GM18858 (cell line): ENCODE results near the gene UGDH.
"Not testable (repeated sequence)": the region's sequence is repeated elsewhere in the genome, so short reads cannot be mapped to it uniquely, and the experiment has no call there.

ENCODE experiments used
- ATAC-seq: cut with Tn5 transposase; IDR thresholded peaks from one replicate; pipeline ENCODE4 v1.9.1; 2021; ENCODE audit not compliant: unreplicated experiment

The UGDH gene

DNA sequence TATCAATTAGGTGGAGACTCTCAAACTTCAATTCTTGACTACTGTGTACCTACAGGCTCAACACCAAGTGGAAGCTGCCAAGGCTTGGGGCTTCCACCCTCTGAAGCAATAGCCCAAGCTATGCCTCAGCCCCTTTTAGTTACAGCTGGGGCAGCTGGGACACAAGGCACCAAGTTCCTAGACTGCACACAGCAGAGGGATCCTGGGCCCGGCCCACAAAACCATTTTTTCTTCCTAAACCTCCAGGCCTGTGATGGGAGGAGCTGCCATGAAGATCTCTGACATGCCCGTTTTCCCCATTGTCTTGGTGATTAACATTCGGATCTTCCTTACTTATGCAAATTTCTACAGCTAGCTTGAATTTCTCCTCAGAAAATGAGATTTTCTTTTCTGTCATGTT lies 3.4 kb upstream of the UGDH start:
- no peak for ATAC-seq

DNA sequence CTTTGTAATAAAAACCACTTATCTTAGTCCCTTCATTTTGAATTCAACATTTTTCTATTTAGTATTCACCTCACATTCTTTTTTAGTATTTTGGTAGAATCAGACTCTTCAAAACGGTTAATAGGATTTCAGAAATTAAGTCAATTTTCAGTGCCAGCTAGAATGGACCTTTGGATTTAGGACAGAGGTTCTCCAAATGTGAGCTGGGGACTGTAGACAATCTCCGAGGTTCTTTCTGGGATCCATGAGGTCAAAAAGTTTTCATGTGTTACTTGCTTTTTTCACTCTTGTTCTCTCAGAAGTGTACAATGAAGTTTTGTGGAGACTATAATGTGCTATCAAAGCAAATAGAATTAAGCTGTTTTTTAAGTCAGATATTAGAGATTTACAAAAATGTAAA lies 2.3 kb upstream of the UGDH start:
- no peak for ATAC-seq

DNA sequence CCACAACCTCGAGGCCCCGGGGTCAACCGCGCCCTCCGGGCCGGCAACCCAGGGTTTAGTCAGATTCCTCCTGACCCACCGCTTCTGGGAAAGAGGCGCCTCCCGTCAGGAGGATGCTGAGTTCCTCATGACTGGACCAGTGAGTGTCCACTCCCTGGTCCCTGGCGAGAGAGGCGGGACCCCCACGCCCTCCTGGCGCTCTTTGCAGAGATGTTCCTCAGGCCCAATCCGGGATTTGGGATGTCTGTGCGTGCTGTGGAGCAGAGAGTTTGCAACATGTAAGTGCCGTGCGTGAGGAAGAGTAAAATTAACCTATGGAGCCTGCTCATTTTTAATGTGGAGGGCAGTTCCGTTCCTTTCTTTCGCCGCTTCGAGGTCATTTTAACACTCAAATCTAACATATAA lies 824 bp upstream of the UGDH start:
- ATAC-seq, result no peak

DNA sequence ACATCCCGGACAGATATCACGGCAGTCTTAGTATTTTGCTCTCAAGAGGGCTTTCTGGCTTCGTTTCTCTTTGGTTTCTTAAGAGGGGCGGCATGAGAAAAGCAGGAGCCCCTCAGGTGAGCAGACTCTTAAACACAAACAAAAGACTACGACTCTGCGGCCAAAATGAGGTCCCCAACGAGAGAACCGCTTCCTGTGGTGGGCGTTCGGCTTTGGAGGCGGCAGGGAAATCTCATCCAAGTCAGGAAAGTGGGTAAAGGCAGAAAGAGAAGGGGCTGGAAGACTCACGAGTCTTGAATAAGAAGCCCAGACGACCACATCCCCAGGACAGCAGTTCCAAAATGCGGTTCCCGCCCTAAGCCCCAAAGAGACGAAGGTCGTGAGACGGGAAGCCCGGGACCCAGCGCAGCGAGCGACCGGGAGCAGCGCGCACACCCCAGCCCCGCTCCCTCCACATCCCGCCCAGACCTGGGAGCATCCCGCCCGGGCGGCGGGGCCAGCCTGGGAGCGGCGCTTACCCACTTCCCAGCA lies 409 bp downstream of the UGDH start:
- ATAC-seq, result no peak

DNA sequence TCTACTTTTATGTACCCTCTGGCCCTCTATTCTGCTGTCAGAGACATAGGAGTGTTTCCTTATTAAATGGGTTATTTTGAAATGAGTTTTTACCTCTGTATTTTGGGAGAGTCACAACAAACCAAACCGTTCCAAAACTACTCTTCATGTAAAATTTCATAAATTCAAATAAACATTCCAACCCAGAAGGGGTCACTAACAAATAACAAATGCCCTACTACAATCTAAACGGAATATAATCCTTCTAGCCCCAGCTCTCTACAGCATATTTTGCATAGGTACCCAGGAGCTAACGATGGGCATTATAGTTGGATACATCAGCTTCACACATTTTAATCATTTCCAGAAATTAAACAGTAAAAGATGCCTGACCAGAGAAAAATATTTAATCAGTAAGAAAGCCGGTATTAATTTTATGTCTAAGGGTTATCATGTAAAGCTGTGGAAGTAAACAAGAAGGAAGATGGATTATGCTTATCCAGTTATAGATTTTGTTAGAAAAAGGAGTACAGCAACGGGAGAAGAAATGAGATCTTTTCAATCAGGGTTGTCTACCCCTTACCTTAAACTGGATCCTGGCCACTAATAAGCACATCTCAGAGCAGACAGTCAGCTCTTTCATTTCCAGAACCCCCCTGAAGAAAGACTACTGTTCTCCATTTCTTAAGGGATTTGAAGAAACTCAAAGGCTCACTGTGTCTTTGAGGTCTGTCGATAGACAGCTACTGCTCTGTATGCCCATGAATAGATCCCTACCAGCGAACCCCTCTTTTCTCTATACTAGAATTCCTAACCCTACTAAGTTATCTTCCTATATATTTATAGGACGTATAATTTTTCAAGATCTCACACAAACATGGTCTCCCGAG lies 1.2 kb downstream of the UGDH start:
- ATAC-seq, result no peak

DNA sequence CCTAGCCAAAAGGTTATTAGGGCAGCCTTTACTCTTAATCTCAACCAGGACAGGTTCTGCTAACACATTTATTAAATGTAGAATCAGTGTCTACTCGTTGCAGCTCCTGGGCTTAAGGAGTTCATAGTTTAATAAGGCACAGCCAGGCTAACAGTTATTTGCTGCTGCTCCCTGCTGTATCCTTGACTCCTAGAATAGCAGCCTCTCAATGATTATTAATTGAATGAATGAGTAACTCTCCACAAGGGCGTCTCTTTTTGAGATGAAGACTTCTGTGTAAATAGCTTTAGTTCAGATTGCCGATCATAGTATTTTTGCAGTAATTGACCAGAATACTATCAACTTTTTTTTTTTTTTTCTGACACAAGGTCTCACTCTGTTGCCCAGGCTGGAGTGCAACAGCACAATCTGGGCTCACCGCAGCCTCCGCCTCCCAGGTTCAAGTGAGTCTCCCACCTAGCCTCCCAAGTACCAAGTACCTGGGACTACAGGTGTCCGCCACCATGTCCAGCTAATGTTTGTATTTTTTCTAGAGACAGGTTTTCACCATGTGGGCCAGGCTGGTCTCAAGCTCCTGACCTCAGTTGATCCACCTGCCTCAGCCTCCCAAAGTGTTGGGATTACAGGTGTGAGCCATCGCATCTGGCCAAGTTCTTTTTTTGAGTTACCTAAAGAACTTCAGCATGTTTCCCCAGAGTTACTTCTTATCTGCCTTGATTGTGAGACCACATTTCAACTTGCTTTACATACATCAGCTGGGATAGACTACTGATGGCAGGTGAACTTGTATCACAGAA lies 2.9 kb downstream of the UGDH start:
- no peak for ATAC-seq

DNA sequence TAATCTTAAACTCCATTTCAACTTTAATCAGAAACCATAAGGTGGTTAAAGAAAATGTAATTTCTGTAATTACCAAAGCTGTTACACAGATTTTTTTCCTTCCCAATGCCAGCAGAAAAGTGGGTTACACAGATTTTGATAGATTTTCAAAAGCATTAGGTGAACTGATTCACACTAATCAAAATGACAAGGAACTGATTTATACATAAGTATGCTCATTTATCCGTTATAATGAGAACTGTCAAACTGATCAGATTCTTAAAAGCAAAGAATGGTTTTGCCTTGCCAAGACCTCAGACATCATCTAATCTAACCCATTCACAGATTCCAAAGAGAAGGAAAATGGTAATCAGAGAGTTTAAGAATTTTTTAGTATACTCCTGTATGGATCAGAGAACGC lies 5.2 kb downstream of the UGDH start:
- ATAC-seq, result no peak

DNA sequence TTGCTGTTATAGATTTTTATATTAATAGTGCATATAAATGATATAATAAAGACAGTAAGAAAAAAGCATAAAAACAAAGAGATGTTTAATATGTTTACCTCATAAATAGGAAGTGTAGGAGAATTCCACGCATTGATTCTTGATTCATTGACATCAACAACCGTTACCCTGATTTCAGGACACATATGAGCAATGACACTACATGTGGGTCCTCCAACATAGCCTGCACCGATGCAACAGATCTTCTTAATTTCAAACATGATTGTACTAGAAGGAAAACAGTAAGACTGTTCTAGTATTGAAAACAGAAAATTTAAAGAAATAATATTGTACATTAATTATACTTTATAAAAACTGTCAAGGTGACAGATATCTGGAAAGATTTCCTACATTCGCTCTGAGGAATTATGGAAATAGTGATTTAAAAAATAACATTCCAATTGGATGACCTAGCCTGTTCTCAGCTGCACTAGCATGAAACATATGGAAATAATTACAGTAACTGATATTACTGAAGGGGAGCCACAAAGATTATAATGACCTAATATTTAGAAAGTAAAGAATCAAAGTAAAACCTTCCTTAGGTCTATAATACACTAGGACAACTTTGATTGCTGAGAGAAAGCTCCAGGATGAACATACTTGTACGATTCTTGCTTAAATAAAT lies 5.9 kb downstream of the UGDH start:
- ATAC-seq, result no peak

DNA sequence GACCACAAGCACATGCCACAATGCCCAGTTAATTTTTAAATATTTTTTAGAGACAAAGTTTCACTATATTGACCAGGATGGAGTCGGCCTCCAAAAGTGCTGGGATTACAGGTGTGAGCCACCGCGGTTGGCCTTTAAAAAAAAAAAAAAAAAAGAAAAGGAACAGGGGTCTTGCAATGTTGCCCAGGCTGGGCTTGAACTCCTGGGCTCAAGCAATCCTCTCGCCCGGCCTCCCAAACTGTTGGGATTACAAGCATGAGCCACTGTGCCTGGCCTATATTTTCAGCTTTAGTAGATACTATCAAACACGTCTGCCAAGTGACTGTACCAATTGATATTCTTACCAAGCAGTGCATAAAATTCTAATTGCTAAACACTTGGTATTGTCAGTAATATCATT lies 8.8 kb downstream of the UGDH start:
- ATAC-seq, result no peak

DNA sequence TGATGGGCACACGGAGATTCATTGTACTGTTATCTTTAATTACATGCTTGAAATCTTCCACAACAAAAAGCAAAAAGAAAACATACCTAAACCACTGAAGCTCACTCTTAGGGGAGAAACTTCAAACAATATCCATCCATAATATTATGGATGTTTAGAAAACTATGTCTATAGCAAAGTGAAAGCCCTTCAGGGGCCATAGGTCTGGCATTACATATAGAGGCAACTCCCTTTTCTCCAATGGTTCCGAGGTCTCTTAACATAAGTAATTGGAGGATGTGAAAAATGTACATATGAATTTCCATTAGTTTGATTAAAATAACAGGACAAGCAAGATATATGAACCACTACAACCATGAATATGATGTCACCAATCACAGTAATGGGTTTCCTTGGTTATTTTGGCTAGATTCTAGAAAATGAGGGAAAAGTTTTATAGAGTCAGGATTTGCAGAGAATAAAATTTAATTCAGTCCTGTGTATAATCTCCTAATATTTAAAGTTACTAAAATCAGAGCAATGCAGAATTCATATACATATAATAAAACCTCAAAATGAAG lies 10.8 kb downstream of the UGDH start:
- ATAC-seq, result no peak

DNA sequence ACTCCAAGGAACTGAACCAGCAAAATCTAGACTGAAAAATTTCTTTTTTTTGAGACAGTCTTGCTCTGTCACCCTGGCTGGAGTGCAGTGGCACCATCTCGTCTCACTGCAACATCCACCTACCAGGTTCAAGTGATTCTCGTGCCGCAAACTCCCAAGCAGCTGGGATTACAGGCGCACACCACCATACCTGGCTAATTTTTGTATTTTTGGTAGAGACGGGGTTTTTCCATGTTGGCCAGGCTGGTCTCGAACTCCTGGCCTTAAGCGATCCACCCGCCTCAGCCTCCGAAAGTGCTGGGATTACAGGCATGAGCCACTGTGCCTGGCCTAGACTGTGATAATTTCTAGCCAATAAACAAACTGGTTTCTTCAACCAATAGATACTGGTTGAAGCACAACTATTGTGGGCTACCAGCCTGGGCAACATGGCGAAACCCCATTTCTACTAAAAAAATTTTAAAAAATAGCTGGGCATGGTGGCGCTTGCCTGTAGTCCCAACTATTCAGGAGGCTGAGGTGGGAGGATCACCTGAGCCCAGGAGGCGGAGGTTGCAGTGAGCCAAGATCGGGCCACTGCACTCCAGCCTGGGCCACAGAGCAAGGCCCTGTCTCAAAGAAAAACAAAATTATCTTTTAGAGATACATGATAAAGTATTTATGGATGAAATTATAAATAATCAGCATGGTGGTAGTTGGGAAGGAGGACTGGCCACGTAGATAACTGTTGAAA lies 11.4 kb downstream of the UGDH start:
- ATAC-seq, result not testable (repeated sequence)

DNA sequence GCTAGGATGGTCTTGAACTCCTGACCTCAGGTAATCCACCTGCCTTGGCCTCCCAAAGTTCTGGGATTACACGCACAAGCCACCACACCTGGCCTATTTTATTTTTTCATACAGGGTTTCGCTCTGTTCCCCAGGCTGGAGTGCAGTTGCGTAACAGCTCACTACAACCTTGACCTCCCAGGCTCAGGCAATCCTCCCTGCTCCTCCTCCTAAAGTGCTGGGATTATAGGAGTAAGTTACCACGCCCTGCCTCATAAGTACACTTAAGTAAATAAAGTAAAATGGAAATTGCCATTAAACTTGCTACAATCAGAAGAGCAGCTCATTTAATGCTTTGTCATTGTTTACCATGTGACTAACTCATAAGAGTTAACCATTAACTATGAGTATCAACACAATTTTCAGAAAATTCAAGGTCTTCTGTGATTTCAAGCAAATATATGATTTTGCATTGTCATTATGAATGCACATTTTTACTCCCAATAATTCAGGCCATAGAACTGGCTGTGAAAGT lies 12.3 kb downstream of the UGDH start:
- ATAC-seq, result no peak

DNA sequence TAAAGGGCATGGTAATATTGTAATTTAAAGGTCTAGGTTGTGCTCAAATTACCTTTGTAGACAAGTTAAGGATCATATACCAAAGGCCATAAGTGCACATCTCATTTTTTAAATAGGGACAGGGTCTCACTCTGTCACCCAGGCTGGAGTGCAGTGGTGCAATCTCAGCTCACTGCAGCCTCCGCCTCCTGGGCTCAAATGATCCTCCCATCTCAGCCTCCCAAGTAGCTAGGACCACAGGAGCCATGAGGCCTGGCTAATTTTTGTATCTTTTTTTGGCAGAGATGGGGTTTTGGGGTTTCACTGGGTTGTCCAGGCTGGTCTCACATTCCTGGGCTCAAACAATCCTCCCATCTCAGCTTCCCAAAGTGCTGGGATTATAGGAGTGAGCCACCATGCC lies 13.0 kb downstream of the UGDH start:
- not testable (repeated sequence) for ATAC-seq

DNA sequence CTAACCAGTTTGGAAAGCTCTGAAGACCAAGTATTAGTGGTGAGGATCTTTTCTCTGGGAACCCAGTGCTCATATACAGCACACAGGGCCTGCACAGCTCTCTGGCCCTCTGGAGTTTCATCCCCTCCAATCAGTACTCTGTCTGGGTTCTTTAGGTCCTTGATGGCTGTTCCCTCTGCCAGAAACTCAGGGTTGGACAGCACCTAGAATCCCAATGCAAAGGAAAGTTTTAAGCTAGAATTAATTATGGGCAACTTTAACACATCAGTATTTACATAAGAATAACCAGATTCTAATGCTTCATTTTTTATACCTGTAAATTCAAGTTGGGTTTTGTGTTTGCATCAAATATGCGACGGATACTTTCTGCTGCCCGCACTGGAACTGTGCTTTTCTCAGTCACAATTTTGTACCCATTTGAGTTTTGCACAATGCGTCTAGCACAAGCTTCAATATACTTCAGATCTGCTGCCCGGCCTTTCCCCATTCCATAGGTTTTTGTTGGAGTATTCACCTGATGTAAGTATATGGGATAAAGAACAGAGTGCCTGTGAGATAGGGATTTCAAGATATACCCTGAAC lies 16.8 kb downstream of the UGDH start:
- ATAC-seq, result no peak

DNA sequence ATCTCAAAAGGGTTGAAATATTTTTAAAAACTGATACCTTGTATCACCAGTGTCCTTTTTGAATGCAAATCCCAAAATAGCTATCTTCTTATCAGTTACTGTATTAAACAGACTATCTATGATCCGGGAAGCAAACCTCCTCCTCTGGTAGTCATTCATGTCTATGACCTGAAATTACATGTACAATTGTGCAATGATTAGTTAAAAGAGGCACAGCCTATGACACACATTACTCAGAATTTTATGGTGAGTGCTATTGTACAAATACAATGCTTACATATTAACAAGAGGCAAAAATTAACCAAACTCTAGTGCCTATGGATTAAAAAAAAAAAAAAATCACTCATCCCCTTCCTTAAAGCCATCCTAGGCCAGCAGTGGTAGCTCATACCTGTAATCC lies 21.7 kb downstream of the UGDH start:
- ATAC-seq, result no peak

DNA sequence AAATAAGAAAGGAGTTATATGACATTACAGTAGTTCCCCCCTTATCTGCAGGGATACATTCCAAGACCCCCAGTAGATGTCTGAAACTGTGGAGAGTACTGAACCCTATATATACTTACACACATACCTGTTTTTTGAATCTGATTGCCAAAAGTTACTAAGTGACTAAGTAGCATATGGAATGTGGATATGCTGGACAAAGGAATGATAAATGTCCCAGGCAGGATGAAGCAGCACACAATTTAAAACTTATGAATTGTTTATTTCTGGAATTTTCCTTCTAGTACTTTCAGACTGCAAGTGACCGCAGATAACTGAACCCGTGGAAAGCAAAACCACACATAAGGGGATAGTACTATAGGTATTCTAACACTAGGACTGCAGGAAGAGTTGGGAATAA lies 22.7 kb downstream of the UGDH start:
- no peak for ATAC-seq

DNA sequence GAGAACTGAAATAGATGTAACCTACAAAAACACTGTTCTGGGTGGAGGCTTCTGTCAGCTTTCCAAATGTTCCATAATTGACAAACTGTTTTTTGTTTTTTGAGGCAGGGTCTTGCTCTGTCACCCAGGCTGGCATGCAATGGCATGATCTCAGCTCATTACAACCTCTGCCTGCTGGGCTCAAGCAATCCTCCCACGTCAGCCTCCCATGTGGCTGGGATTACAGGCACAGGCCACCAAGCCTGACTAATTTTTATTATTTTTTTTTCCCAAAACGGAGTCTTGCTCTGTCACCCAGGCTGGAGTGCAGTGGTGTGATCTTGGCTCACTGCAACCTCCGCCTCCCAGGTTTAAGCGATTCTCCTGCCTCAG lies 24.6 kb downstream of the UGDH start:
- ATAC-seq, result not testable (repeated sequence)

DNA sequence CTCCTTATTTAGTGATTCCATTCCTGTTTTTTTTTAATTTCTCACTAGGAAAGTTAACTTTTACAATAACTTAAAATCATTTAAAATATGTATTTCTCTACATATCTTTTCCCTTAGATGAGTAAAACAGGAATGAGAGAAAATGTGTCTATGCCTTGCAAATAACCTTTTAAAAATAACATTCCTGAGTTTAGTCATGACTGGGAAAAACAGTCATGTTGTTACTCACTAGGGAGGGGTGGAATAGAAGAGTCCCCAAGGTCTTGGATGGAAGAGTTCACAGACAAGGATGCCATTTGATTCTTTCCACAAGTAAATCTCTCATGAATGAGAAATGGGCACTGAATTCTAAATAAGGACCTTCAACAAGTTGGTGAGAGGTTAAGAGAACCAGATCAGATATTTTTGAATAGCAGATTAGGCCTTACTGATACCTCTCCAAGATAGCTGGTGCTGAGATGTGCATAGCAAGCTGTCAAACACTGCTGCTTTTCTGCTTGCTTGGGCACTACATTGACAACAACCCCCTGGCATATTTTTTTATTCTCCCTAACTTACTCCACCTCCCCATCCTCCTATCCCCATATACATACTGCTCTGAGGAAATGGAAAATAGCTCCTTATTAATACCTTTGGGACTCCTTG lies 25.1 kb downstream of the UGDH start:
- no peak for ATAC-seq

DNA sequence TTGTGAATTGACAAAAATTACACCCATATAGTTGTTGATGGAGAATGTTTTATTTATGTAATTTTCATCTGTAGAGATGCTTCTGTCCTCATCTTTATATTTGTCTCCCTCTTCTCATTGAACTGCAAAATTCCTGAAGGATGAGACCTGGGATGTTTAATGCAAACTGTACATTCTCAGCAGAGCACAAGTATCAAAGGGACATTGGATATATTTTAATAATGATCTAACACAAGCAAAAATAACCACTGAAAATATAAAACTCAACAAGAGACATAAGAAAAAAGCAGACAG lies 28.6 kb downstream of the UGDH start:
- no peak for ATAC-seq
